ENCODE measurements around the gene ARSA. TPM values are rescaled to one million over a fixed set of nuclear protein-coding genes. Genes with fewer than 3 reads are reported as not detected.
A peak's percentile ranks its signal among the peaks of the same experiment; 100 is the strongest.

Gene ARSA
- polyA plus RNA-seq, 1 of the 3 experiments (the other 2 are of a cell fraction) = 34.2 TPM

DNA sequence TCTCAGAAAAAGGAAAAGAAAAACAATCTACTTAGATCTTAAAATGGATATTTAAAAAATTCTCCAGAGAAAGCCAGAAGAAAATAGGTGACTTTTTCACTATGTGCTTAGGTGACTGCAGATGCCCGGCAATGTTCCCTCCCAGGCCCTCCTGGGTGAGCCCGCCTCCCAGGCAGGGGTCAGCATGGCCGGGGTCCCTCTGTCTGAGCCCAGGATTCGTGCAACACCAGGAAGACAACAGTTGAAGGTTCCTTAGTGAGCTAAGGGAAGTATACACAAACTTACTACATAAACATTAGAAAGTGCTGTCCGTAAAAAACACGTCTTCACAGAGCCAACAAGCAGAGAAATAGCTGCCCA is 15.8 kb downstream of the ARSA start:
- Histone ChIP-seq H3K4me3 (ENCODE audit: low read depth in 2 of 2, low read length in 1 of 2) (no peak overlapping the region), H3K9ac (no peak overlapping the region), H3K36me3 (replicated peaks in 1 of 2; ENCODE audit: control insufficient read depth in 1 of 2, insufficient read depth in 2 of 2, low read length in 1 of 2) (no peaks in the 10 kb centered on the region), H3K9me3 (no peaks in the 10 kb centered on the region), H3K9me2 (no peaks in the 10 kb centered on the region), H3K4me2 (no peak overlapping the region), H4K20me1 (ENCODE audit: insufficient read depth) (no peaks in the 10 kb centered on the region), H3K27ac (ENCODE audit: low read depth in 2 of 2, low read length in 1 of 2) (no peak overlapping the region), H3K79me2 (ENCODE audit: insufficient read depth) (no peaks in the 10 kb centered on the region), H3F3A (replicated peaks; ENCODE audit: insufficient read depth) (no peaks in the 10 kb centered on the region), H3K4me1 (ENCODE audit: control insufficient read depth in 1 of 2, insufficient read depth in 2 of 2, low read depth in 1 of 2, low read length in 1 of 2) (no peaks in the 10 kb centered on the region; a peak in 1 of 4 replicates), H2AFZ (ENCODE audit: low read depth) (no peak overlapping the region), H3K27me3 (ENCODE audit: insufficient read depth) (no peaks in the 10 kb centered on the region)
- TF ChIP-seq MXI1 (IDR thresholded peaks at IDR 0.05; ENCODE audit: low read depth, low read length) (no peak), JUND (IDR thresholded peaks at IDR 0.05) (no peak), POLR2AphosphoS5 (IDR thresholded peaks at IDR 0.05; ENCODE audit: low read depth, low read length) (no peak), ELF1 (IDR thresholded peaks at IDR 0.05) (no peak), EP300 (IDR thresholded peaks at IDR 0.05; ENCODE audit: borderline replicate concordance in 1 of 2, low read depth in 1 of 2, low read length in 1 of 2) (no peak), FOXM1 (IDR thresholded peaks at IDR 0.05; ENCODE audit: low read depth) (no peak), CTCF (IDR thresholded peaks at IDR 0.05) (no peak), USF1 (IDR thresholded peaks at IDR 0.05; ENCODE audit: borderline replicate concordance, low read depth) (no peak), RXRA (IDR thresholded peaks at IDR 0.05; ENCODE audit: borderline replicate concordance, low read depth) (no peak), REST (IDR thresholded peaks at IDR 0.05; ENCODE audit: low read depth, low read length) (no peak)
- TF ChIP-seq, protein P1, sequence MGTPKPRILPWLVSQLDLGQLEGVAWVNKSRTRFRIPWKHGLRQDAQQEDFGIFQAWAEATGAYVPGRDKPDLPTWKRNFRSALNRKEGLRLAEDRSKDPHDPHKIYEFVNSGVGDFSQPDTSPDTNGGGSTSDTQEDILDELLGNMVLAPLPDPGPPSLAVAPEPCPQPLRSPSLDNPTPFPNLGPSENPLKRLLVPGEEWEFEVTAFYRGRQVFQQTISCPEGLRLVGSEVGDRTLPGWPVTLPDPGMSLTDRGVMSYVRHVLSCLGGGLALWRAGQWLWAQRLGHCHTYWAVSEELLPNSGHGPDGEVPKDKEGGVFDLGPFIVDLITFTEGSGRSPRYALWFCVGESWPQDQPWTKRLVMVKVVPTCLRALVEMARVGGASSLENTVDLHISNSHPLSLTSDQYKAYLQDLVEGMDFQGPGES (IDR thresholded peaks at IDR 0.05; ENCODE audit: low read depth, low read length) = no peak
- DNase-seq = peak; percentile 36
- 94% methylated on average over 6 of the region's 6 CpGs for WGBS (ENCODE audit: low lambda C conversion rate)
- ChIA-PET CTCF (interaction anchor here (0.6 to 2.9 kb wide), 3 partner anchors 9 to 270 kb away, joined by 4 to 9 read pairs (median 5); partner anchors contain the start of gene SCO2), POLR2A (interaction anchor here (1.2 to 1.5 kb wide), 2 partner anchors 11 to 87 kb away, joined by 3 to 6 read pairs; partner anchors contain the start of gene SCO2)
